C4-2B (cell line): Measurements from ENCODE around the gene NCOA1.

Source experiments
- CTCF ChIP-seq: fragments of 450-650 bp; conservative IDR thresholded peaks from 2 replicates; pipeline ENCODE4 v1.5.1; 2017; ENCODE audit warnings: mild to moderate bottlenecking
- ZFX ChIP-seq: fragments of 450-650 bp; IDR thresholded peaks from 2 replicates; pipeline ENCODE4 v1.6.1; 2017

GRCh38 chr2:24745825-24746224 is 254.8 kb downstream of the NCOA1 start:
- TF ChIP-seq CTCF (no peak), ZFX (no peak)
